Inferior parietal cortex (tissue), 1 donor: ENCODE data around the gene CLIC1.

Source experiments
- DNase-seq: peaks from one replicate; pipeline ENCODE4 v3.0.0-alpha.2; 2016; ENCODE audit errors: extremely low spot score

The CLIC1 gene

GRCh38 chr6:31768363-31769257, 32.3 kb upstream of the CLIC1 start:
- DNase-seq: no peak

DNA sequence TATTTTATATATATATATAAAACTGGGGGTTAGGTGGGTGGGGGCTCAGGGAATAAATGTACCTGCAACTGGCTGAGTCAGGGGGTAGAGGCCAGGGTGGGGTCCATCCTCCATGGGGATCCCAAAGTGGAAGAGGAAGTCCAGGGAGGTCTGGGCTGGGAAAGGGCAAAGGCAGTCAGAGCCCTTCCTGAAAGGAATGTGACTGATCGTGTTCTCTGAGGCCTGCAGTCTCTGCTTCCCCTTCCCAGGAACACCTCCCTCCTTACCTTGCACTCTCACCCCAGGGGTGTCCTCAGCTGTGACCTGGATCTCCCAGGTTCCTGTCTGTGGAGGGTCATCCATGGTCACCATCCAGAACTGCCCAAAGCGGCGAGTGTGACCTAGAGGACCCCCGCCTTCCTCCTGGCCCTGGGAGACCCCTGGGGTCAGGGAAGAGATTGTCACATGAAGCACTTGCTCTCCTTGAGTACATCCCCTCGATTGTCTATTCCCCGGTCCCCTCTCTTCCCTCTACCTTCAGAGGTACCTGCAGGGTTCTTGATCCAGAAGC, 30.8 kb upstream of the CLIC1 start:
- DNase-seq: no peak

GRCh38 chr6:31765910-31766794, 29.8 kb upstream of the CLIC1 start:
- DNase-seq: no peak

GRCh38 chr6:31765559-31765909, 29.2 kb upstream of the CLIC1 start:
- no peak for DNase-seq

DNA sequence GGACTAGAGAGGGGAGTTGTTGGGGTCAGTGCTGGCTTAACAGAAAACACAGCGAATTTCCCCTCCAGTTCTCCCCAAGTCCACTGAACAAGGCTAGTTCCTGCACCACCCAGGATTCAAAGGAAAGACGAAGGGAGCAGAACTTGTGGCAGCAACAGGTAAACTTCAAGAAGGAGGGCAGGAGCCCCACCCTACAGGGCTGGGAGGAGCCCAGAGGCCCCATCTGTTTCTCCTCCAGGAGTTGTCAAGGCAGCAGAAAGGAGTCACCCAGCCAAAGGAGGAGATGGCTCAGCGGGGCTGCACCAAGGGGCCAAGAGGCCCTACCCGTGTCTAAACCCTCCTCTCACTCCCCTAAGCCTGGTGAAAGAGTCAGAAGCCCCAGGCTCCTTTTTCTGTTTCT, 27.9 kb upstream of the CLIC1 start:
- no peak for DNase-seq

- no peak for DNase-seq
Measured at GRCh38 chr6:31763619-31763940, 27.2 kb upstream of the CLIC1 start.

GRCh38 chr6:31762878-31763618, 26.7 kb upstream of the CLIC1 start:
- no peak for DNase-seq

- no peak for DNase-seq
Measured at GRCh38 chr6:31762356-31762755, 26.0 kb upstream of the CLIC1 start, which contains the start of gene SAPCD1. Gene SAPCD1, plus strand, starts transcription at chr6:31762656. Its CDS starts 399 bp downstream, at chr6:31763055.

GRCh38 chr6:31761343-31761742, 25.0 kb upstream of the CLIC1 start:
- DNase-seq: no peak

GRCh38 chr6:31760790-31761189, 24.5 kb upstream of the CLIC1 start:
- no peak for DNase-seq

DNA sequence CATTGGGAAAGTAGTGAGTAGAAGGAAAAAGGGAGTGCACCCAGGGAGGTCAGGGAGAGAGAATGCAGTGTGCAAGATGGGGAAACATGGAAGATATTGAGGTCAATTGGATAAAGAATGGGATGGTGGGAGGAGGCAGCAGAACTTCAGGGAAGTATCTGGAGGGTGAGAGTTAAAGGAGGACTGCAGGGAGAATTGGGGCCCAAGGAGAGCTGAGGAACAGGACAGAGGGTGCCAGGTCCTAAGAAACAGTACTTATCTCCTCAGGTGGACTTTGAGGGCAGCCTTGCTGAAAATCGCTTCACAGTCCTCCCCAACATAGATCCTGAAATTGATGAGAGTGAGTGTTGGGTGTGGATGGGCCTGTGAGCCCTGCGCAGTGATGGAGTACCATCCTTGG, 22.0 kb upstream of the CLIC1 start:
- no peak for DNase-seq

DNA sequence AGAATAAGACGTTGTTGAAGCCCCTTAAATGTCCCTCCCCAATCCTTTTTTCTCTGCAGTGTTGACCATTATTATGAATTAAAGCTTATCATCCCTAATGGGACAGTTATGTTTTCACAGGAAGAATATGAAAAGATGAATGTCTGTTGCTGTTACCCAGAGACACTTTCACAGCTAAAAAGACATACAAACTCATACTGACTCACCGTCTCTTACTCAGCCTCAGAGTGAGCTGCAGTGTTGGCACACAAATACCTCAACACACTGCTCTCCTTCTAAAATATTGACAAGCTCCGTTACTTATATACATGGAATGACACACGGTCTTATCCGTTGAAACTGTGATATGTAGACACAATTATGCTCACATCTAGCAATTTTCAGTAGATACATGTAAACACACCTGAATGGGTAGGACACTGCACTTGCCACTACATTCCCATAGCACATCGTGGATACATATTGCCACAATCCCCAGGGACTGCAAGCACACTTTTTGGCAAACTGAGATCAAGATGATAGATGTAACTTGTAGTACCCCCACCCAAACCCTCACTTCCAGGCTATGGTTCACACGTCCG, 16.5 kb upstream of the CLIC1 start:
- no peak for DNase-seq

GRCh38 chr6:31750411-31751022, 14.2 kb upstream of the CLIC1 start:
- DNase-seq: no peak

GRCh38 chr6:31749301-31750036, 13.1 kb upstream of the CLIC1 start:
- no peak for DNase-seq

DNA sequence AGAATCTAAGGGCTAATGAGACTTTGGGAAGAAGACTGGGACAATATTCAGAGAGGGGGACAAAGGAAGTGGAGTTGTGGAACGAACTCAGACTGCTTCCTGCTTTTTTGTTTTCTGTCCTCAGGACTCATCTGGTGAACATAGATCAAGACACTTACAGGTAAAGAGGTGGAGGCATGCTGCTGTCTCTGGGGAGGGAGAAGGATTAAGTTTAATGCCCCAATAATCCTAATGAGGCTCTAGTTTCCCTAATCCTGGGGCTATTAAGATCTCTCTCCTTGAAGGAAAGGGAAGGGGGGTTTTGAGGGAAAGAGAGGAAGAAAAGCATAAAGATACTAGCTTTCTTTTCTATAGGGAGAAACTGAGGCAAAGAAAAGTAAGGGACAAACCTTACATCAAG, 8.1 kb upstream of the CLIC1 start:
- DNase-seq: no peak

DNA sequence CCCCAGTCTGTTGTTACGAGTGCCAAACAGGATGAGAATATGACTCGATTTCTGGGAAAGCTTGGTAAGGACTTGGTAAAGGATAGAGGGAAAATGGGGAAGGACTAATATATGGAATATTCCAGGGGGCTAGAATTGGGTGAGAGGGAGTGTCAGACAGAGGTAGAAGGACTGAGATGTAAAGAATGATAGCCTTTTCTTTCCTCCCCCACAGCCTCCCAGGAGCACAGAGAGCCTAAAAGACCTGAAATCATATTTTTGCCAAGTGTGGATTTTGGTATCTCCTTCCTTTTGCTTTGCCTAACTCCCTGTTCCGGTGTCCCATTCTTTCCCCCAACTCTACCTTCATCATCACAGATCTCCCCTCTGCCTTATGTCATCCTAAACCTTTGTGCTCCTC, 6.6 kb upstream of the CLIC1 start:
- DNase-seq: no peak

- no peak for DNase-seq
Measured at GRCh38 chr6:31741815-31742214, 5.5 kb upstream of the CLIC1 start.

DNA sequence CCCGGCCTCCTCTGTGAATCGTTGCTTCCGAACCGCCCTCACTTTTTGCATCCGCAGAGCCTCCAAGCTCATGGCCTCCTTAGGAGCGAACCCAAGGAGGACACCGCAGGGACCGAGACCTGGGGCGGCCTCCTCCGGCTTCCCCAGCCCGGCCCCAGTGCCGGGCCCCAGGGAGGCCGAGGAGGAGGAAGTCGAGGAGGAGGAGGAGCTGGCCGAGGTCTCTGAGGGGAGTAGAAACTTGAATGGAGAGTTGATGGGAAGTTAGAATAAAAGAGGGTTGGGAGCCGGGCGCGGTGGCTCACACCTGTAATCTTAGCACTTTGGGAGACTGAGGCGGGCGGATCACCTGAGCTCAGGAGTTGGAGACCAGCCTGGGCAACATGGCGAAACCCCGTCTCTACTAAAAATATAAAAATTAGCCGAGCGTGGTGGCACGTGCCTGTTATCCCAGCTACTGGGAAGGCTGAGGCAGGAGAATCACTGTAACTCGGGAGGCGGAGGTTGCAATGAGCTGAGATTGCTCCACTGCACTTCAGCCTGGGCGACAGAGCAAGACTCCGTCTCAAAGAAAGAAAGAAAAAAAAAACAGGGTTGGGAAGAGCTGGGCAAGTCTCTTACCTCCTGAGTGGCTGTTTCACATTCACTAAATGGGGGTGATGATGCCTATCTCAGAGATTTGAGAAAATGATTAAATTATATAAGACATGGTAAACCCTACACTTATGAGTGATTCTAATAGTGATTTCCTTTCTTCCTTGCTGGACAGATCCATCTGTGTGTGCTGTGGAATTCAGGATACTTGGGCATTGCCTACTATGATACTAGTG, 4.3 kb upstream of the CLIC1 start:
- DNase-seq: no peak

DNA sequence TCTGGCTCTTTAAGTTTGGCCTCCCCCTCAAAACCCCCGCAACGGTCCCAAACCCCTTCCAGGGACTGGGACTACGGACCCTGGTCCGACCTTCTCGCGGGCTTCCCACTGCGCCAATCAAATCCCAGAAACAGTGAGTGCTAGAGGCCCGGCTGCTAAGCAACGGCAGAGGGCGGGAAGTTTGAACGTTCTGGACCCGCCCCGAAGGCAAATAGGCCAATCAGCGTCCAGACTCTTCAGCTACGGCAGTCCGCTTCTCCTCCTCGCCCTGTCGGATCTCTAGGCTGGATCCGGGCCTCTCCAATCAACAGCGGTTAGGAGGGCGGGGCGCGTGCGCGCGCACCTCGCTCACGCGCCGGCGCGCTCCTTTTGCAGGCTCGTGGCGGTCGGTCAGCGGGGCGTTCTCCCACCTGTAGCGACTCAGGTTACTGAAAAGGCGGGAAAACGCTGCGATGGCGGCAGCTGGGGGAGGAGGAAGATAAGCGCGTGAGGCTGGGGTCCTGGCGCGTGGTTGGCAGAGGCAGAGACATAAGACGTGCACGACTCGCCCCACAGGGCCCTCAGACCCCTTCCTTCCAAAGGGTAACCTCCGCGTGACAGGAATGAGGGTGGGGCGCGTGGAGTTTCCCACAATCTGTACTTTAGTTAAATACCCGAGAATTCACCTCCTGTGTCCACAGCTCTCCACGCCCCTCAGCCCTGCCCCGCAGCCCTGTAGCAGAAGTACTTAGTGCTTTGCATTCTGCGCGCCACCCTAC, 3.5 kb upstream of the CLIC1 start, which contains the start of gene MSH5:
TSS of gene MSH5 (plus strand) at position 367 of the 758 bp plus-strand sequence. CDS start 462 bp downstream, outside the sequence.
- peak; percentile 100 for DNase-seq
